HG03060 (cell line): ENCODE data around the gene PAPSS2.
"Not testable (repeated sequence)": the region's sequence is repeated elsewhere in the genome, so short reads cannot be mapped to it uniquely, and the experiment has no call there.

Experiments
- ATAC-seq: cut with Tn5 transposase; IDR thresholded peaks from one replicate; pipeline ENCODE4 v1.9.1; 2021; ENCODE audit warnings: low read depth, moderate number of reproducible peaks; ENCODE audit not compliant: unreplicated experiment

Gene PAPSS2

GRCh38 chr10:87700031-87700796 lies 40.5 kb downstream of the PAPSS2 start:
- ATAC-seq, result no peak

GRCh38 chr10:87702260-87702972 lies 42.7 kb downstream of the PAPSS2 start:
- ATAC-seq, result no peak

DNA sequence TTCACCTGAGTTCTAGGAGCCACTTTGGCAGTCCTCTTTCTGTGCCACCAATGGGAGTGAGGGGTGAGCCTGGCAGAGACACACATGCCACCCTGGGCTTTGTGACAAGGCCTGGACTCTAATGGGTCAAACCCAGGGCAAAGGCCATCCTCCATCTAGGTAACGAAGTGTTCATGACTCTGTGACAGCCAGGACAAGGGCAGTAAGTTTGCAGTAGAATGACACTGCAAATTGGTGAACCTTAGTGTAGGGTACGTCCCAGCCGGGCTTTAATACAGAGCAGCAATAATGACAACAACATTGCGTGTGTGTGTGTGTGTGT lies 43.3 kb downstream of the PAPSS2 start:
- ATAC-seq, result no peak

- ATAC-seq, result no peak
These were observed 44.1 kb downstream of the PAPSS2 start for GRCh38 chr10:87703771-87704170.

- no peak for ATAC-seq
These were observed 45.7 kb downstream of the PAPSS2 start for GRCh38 chr10:87705339-87705738.

DNA sequence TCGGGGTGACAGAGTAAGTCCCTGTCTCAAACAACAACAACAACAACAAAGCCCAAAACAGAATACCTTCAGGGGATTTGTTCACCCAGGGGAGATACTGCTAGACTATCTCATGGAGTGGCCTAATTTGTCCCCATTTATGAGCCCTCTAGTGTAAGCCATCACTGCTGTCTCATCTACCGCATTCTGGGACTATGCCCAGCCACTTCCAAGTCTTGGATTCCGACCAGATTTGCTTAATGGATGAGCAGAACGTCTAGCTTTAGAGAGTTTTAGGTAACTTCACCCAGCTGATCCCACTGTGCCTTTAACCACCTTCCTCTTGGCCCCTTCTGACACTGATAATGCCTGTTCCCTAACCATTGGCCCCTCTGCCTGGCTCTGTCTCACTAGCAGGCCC lies 47.1 kb downstream of the PAPSS2 start:
- no peak for ATAC-seq

GRCh38 chr10:87707254-87707653 lies 47.6 kb downstream of the PAPSS2 start:
- ATAC-seq, result no peak

DNA sequence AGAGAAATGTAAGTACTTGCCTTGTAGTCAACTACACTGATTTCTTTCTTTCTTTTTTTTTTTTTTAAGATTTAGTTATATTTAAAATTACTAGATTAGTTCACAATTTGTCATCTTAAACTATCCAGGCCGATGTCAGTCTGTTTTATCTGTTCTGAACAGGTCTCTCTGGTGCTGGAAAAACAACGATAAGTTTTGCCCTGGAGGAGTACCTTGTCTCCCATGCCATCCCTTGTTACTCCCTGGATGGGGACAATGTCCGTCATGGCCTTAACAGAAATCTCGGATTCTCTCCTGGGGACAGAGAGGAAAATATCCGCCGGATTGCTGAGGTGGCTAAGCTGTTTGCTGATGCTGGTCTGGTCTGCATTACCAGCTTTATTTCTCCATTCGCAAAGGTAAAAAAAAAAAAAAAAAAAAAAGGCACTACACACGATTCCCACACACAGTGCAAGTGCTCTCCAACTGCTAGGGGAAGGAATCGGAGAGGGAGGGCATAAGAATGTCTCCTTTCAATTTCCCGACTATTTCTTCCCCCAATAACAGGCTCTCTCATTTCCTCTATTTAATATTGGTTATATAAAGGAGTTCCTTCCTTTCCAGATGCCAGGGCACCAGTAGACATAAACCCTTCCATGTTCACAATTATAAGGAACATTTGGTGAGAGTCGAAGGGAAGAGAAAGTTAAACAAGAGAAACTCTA lies 53.4 kb downstream of the PAPSS2 start:
- ATAC-seq, result no peak

GRCh38 chr10:87713707-87714106 lies 54.0 kb downstream of the PAPSS2 start:
- ATAC-seq, result no peak

DNA sequence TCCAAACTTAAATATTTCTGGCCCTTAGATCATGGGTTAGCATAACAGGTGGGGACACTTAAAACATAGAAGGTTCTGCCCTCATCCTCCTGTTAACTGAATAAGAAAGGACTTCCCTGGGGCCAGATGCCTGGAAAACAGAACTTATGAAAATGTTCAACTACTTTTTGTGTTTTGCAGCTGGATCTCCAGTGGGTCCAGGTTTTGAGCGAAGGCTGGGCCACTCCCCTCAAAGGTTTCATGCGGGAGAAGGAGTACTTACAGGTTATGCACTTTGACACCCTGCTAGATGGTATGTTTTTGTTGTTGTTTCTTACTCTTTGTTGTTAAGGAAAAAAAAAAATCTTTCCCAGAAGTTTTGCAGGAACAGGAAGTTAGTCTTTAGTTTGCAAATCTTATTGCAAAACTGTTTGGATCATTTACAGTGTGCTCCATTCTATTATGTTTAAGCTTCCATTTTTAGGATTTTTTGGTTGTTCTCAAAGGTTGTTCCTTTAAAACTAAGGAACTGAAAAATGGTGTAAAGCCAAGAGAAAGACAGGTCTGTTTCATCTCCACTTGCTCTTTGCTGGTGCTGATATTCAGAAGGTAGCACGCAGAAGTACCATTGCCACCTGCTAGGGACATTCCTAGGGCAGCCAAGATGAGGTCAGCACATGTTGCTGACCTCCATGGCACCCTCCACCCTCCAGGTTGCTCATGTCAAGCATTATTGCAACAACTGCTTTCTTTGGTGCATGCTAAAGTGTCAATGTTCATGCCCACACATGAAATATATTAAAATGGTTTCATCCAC lies 56.1 kb downstream of the PAPSS2 start:
- ATAC-seq, result no peak

DNA sequence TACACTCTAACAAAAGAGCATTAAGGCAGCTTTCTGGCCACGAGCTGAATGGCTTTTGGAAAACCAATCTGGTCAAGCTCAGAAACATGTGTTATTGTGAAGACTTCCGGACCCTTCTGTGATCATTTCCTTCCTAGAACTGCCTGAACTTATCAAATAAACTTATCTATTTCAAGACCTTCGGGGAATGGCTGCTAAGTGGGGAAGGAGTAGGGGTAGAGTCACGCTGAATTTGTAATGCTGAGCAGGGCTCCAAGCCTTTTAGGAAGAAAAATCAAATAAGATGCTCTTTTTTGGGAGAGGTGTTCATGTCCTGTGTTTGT lies 56.6 kb downstream of the PAPSS2 start:
- ATAC-seq, result no peak

DNA sequence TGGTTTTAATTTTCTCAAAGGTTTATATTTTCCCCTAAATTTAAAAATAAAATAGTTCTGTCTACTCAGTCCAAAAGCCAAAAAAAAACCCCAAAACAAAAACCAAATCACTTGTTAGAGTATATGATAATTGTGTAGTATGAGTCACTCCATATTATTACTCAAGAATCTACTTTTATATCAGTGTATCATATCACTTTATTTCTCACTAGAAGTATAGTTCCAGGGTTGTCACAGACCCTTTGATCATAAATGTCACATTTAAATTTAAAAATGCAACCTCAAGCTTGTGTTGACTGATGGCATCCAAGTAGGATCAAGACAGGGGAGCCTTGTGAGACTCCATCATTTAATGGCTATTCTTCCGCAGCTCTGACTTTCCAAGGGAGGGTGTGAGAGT lies 61.0 kb downstream of the PAPSS2 start:
- ATAC-seq, result no peak

DNA sequence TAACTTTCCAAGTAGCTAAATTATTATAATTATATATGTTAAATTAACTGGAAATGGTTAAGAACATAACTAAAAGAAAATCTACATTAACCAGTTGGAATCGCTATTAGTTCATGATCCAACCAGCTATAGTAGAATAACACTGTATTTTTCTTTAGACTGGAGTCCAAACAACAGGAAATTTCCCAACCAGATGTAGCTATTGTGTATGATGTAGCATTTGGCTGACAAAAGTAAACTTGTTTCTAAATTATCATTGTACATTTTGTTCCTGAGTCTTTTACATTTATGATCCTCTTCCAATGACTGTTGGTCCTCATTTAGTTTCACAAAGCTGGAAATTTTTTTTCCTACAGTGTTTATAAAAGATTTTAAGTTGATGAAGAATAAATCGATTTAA lies 62.1 kb downstream of the PAPSS2 start:
- ATAC-seq, result no peak

DNA sequence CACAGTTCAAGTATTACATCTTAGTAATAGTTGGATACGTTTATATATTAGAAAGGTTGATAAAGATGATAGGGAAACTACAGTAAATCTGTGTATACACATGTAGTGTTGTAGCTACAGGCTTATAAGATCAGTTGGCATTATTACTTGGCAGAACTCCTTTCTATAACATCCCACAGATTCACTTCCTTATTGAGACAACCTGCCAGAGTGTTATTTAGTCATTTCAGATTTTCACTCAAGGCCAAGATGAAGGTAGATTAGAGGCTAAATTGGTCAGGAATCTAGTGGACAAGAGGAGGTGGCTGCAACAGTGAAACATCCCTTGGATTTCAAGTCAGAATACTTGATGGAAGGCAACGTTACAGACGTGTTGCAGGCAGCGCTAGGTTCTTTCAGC lies 63.0 kb downstream of the PAPSS2 start:
- no peak for ATAC-seq

- no peak for ATAC-seq
These were observed 63.8 kb downstream of the PAPSS2 start for GRCh38 chr10:87723500-87723899.

DNA sequence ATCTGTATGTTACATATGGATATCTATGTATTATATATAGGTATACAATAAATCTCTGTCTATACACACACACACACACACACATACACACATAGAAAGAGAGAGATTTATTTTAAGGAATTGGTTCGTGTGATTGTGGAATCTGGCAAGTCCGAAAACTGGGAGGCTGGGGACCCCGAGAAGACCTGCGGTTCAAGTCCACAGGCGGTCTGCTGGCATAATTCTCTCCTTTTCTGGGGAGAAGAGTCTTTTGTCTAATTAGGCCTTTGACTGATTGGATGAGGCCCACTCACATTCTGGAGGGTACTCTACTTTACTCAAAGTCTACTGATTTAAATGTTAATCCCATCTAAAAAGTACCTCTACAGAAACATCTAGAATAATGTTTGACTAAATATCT lies 65.1 kb downstream of the PAPSS2 start:
- no peak for ATAC-seq

DNA sequence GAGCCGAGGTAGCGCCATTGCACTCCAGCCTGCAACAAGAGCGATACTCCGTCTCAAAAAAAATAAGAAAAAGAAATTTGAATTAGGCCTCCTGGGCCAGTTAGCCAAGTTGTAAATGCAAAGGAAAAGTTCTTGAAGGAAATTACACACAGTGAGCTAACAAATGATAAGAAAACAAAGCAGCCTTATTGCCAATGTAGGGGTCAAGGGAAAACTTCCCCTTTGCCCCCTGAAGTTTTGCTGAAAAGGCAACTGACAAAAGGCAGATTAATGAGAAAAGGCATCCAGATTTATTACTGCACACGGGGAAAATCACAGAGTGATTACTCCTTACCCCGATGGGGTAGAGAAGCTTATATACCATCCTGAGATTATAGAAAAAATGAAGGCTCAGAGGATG lies 70.3 kb downstream of the PAPSS2 start:
- ATAC-seq, result no peak

DNA sequence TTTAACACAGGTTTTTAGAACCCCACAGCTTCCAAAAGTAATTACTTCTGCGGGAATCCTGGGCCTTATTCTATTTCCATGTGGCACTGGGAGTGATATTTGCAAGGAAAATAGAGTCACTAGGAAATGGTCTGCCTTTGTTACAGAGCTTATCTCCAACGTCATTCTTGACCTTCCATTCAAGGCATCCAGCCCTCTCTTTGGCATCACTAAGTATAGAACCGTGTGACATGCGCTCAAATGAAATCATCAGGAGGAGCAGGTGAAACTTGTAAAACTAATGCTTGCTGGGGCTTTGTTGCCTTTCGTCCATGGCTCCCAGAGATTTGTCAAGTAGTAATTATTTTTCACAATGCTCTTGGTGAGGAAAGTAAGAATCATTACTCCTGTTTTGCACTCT lies 73.4 kb downstream of the PAPSS2 start:
- no peak for ATAC-seq

GRCh38 chr10:87734987-87735827 lies 75.5 kb downstream of the PAPSS2 start:
- ATAC-seq, result no peak

DNA sequence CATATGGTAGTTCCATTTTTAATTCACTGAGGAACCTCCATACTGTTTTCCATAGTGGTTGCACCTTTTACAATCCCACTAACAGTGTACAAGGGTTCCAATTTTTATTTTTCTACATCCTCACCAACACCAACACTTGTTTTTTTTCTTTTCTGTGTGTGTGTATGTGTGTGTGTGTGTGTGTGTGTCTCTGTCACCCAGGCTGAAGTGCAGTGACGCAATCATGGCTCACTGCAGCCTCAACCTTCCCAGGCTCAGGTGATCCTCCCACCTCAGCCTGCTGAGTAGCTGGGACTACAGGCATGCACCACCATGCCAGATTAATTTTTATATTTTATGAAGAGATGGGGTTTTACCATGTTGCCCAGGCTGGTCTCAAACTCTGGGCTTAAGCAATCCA lies 78.6 kb downstream of the PAPSS2 start:
- not testable (repeated sequence) for ATAC-seq
